IPS-15b (cell line): ENCODE measurements around the gene HSF4.

Source experiments
- H3K27me3 ChIP-seq: one replicate; pipeline ENCODE4 v1.6.1; 2013; ENCODE audit warnings: low read length; ENCODE audit not compliant: control insufficient read depth, insufficient read depth
- H3K36me3 ChIP-seq: one replicate; pipeline ENCODE4 v1.6.1; 2013; ENCODE audit warnings: low read length; ENCODE audit not compliant: control insufficient read depth, insufficient read depth
- H3K4me1 ChIP-seq: one replicate; pipeline ENCODE4 v1.6.1; 2013; ENCODE audit warnings: mild to moderate bottlenecking, low read length; ENCODE audit not compliant: control insufficient read depth, insufficient read depth
- H3K4me3 ChIP-seq: one replicate; pipeline ENCODE4 v1.5.1; 2013; ENCODE audit warnings: low read depth, low read length
- H3K9ac ChIP-seq: one replicate; pipeline ENCODE4 v1.6.1; 2013; ENCODE audit warnings: low read depth, mild to moderate bottlenecking, low read length
- H3K9me3 ChIP-seq: one replicate; pipeline ENCODE4 v1.6.1; 2013; ENCODE audit warnings: mild to moderate bottlenecking, low read length; ENCODE audit not compliant: control insufficient read depth, insufficient read depth

HSF4 gene

DNA sequence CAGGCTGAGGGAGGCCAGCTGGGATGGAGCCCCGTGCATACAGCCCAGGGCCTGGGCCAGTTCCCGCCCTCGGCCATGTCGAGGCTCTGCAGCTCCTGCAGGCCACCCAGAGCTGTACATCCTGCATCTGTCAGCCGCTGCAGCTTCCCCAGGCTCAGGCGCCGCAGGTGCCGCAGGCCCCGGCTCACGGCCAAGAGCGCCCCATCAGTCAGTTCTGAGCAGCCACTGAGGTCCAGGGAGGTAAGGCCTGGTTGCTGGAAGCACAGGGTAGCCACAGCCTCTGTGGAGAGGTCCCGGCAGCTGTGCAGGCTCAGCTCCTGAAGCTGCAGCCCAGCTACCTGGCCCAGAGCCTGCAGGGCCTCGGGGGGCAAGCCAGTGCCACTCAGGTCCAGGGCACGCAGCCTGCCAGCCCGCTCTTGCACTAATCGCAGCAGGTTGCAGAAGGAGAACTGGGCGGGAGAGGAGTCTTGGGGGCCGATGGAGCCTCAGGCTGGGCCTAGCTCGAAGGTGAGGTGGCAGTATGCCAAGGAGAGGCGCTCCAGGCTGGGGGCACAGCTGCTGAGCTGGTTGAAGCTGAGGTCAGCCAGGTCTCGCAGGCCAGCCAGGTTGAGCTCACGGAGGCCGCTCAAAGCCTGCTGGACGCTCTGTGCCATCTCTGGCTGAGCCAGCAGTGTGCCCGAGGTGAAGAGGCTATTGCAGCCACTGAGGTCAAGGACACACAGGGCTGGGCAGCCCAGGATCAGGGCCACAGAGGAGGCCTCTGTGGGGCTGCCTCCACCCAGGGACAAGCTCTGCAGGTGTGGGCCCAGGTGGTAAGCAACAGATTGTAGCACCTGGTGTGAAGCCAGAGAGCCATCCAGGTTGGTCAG is 45.8 kb downstream of the HSF4 start:
- Histone ChIP-seq H3K9ac (no peak overlapping the region), H3K36me3 (no peaks in the 10 kb centered on the region), H3K4me3 (no peak overlapping the region), H3K4me1 (peaks cover 2% of the 10 kb centered on the region), H3K27me3 (peaks cover 3% of the 10 kb centered on the region), H3K9me3 (no peaks in the 10 kb centered on the region)

DNA sequence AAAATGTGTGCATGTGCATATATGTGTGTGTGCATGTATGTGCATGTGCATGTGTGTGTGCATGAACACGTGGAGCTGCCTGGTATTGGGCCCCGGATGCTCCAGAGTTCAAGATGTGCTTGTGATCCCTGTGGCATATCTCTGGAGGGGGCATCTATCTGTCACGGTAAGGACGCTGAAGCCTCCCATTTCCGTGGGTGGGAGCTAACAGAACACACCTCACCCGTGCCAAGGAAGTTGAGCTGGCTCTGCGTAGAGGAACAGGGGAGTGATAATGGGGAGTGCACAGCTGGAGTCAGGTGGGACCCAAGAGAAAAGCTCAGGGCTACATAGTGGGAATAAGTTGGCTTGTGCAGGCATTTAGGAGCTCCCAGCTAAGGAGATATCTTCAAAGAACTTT is 47.1 kb downstream of the HSF4 start:
- Histone ChIP-seq H3K4me1 (peaks cover 2% of the 10 kb centered on the region), H3K4me3 (no peak overlapping the region), H3K9me3 (no peaks in the 10 kb centered on the region), H3K36me3 (no peaks in the 10 kb centered on the region), H3K27me3 (peaks cover 7% of the 10 kb centered on the region), H3K9ac (no peak overlapping the region)

DNA sequence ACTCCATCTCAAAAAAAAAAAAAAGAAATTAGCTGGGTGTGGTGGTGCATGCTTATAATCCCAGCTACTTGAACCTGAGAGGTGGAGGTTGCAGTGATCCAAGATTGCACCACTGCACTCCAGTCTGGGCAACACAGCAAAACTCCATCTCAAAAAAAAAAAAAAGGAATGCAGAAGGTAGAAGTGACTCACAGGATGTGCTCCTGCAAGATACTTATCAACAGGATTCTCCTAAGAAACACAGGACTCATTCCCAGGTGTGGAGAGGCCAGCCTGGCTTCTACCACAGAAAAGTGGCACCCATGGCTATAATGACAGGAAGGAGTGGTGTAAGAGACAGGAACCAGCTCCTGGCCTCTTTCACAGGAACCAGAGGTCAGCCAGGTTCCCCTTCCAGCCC is 48.2 kb downstream of the HSF4 start:
- Histone ChIP-seq H3K4me1 (no peaks in the 10 kb centered on the region), H3K9me3 (no peaks in the 10 kb centered on the region), H3K27me3 (peaks cover 7% of the 10 kb centered on the region), H3K9ac (no peak overlapping the region), H3K36me3 (no peaks in the 10 kb centered on the region), H3K4me3 (no peak overlapping the region)

DNA sequence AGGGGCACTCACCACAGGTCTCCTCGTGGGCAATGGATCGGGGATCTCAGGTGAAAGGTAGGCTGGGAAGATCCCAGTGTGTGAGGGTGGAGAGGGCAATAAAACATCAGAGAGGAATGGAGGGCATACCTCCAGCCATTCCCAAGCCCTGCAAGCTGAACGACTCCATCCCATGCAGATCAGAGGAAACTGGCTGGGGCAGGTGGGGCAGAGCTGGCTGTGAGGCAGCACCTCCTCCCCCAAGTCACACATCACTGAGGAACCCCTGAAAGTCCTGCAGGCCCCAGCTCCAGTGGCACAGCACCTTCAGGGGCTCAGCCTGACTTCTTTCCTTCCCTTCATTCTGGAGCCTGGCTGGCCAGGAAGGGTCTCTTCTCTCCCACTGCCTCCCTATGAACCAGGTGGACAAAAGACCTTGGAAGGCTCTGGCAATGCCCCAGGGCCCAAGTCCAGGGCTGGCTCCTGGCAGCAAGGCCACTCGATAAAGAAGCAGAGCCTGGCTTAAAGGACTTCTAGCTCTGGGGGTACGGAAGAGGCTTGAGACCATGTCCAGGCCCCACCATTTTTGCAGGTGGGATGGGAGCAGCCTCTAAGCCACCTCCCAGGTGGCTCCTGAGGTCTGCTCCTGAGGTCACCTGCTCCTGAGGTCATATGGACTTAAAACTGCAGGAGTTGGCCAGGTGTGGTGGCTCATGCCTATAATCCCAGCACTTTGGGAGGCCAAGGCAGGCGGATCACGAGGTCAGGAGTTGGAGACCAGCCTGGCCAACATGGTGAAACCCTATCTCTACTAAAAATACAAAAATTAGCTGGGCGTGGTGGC is 48.9 kb downstream of the HSF4 start:
- H3K27me3 ChIP-seq, result peaks cover 7% of the 10 kb centered on the region
- no peaks in the 10 kb centered on the region for H3K4me1 ChIP-seq
- no peak overlapping the region for H3K9ac ChIP-seq
- no peaks in the 10 kb centered on the region for H3K36me3 ChIP-seq
- no peaks in the 10 kb centered on the region for H3K9me3 ChIP-seq
- H3K4me3 ChIP-seq, result no peak overlapping the region

DNA sequence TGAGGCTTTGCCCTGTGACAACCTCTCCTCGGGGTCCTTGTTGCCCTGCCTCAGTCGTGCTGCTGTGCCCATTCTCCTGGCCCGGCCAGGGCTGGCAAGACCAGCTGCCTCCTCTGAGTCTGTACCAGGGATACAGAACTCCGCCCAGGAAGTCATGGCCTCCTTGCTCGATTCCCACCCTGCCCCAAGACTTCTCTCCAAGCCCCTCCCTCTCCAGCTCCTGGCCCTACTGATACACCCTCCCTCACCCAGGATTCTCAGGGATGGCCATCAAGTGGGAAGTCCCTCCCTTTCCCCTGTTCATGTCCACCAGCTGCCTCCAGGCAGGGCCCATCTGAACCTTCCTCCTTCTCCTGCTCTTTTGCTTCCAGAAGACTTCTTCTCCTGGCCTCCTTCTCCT is 51.2 kb downstream of the HSF4 start:
- Histone ChIP-seq H3K9ac (no peak overlapping the region), H3K36me3 (no peaks in the 10 kb centered on the region), H3K27me3 (peaks cover 7% of the 10 kb centered on the region), H3K4me1 (no peaks in the 10 kb centered on the region), H3K9me3 (no peaks in the 10 kb centered on the region), H3K4me3 (no peak overlapping the region)

DNA sequence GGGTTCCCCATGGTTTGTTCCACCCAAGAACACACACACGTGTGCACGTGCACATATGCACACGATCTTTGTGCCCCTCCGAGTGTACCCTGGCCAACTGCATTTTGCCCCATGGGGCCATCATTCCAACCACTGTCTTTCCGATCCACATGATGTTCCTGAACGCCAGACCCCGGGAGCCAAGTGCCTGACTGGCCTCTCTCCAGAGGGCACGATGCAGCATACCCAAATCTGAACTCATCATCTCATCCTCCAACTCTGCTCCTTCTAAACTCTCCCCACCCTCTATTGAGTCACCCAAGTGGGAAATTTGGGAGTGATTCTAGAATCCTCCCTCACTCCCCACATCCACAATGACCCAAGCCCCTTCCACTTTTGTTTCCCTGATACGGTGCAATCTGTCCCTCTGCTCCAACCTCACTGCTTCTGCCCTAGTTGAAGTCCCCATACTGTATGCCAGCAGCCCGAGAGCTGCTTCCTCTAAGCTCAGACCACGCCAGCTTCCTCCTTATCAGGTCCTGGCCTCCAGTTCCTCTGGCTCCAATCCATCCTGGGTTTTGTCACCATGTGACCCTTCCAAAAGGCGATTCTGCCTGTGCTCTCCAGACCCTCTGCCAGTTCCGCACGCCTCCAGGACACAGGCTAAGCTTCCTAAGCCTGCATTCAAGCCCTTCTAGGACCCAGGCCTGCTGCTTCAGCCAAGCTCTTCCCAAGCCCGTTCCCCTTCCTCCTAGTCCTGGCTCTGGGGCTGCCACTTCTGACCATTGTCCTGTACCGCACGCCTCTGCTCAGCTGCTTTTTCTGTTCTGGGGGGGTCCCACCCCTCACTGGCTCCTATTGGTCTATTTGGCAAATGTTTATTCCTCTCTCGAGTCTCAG is 52.3 kb downstream of the HSF4 start:
- Histone ChIP-seq H3K9ac (peak overlapping the region; percentile 12), H3K9me3 (no peaks in the 10 kb centered on the region), H3K4me1 (no peaks in the 10 kb centered on the region), H3K36me3 (no peaks in the 10 kb centered on the region), H3K4me3 (no peak overlapping the region), H3K27me3 (peaks cover 6% of the 10 kb centered on the region)
